GM18519 (cell line): ENCODE results near the gene PAGE2.
"Not testable (repeated sequence)": the region's sequence is repeated elsewhere in the genome, so short reads cannot be mapped to it uniquely, and the experiment has no call there.

Experiments
- ATAC-seq: cut with Tn5 transposase; IDR thresholded peaks from one replicate; pipeline ENCODE4 v1.9.1; 2021; ENCODE audit warnings: mild to moderate bottlenecking, moderate library complexity; ENCODE audit not compliant: unreplicated experiment, low FRiP score

Gene PAGE2, protein sequence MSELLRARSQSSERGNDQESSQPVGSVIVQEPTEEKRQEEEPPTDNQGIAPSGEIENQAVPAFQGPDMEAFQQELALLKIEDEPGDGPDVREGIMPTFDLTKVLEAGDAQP

DNA sequence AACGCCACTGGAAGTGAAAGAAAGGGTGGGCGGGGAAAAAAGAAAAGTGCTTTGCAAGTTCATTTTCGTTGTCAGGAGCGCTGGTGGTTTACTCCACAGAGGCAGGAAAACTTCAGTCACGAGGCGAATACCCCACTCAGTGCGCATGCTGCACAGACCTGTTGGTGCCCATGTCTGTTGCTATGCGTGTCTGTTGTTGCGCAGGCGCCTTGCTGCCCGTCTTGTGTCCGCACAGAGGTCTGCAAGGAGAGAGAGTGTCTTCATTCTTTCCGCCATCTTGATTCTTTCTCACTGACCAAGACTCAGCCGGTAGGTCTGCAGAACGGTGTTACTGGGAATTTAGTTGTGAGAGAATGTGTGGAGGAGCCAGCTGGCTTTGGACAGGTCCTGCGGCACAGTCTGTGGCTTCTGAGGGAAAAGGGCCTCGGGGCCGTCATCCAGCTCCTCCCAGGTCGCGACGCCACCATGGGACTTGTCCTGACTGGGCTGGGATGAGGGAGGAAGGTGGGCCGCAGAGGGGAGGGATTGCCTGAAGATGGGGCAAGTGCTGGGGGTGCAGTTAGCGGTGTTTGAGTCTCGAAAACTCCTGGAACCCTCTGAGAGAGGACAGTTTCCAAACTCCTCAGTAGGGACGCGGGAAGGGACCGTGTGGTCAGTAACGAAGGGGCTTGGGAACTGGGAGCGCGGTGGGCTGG lies at the start of gene PAGE2:
Gene PAGE2, plus strand, starts transcription at position 224 of the 695 bp plus-strand sequence. CDS start 1,003 bp downstream, outside the sequence.
- ATAC-seq: no peak

DNA sequence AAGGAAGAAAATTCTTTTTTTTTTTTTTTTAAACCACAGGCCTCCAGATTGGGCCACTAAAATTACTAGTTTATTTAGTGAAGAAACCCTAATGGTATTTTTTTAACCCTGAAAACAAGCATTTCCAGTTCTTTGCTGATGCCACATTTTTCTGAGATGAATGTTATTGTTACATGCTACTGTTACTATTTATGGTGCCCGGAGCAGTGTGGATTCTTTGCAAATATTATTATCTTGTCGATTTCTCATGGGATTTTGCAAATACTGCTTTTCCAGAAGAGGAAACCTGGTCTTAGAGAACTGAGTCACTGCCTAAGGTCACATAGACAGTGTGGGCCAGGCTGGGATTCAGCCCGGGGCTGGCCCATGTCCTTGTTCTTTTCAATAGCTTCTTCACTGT lies 49.3 kb upstream of the PAGE2 start:
- no peak for ATAC-seq

DNA sequence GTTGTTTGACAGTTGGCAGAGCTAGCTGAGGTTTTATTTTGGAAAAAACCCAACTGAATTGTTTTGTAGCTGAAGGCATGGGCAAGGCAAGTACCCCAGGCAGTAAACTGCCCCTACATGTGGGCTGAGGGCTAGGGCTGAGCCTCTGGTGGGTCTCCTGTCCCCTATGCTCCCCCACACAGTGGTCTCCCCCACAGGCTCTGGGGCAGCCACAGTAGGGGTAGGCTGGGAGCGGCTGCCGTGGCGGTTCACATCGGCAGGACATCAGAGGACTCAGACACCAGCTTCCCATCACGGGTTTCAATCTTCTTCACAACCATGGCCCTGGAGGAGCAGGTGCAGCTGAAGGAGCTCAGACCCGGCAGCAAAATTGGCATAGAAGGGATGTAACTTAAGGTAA lies 47.3 kb upstream of the PAGE2 start:
- no peak for ATAC-seq

DNA sequence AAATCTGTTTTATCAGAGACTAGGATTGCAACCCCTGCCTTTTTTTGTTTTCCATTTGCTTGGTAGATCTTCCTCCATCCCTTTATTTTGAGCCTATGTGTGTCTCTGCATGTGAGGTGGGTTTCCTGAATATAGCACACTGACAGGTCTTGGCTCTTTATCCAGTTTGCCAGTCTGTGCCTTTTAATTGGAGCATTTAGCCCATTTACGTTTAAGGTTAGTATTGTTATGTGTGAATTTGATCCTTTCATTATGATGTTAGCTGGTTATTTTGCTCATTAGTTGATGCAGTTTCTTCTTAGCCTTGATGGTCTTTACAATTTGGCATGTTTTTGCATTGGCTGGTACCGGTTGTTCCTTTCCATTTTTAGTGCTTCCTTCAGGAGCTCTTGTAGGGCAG lies 38.2 kb upstream of the PAGE2 start:
- ATAC-seq: not testable (repeated sequence)

DNA sequence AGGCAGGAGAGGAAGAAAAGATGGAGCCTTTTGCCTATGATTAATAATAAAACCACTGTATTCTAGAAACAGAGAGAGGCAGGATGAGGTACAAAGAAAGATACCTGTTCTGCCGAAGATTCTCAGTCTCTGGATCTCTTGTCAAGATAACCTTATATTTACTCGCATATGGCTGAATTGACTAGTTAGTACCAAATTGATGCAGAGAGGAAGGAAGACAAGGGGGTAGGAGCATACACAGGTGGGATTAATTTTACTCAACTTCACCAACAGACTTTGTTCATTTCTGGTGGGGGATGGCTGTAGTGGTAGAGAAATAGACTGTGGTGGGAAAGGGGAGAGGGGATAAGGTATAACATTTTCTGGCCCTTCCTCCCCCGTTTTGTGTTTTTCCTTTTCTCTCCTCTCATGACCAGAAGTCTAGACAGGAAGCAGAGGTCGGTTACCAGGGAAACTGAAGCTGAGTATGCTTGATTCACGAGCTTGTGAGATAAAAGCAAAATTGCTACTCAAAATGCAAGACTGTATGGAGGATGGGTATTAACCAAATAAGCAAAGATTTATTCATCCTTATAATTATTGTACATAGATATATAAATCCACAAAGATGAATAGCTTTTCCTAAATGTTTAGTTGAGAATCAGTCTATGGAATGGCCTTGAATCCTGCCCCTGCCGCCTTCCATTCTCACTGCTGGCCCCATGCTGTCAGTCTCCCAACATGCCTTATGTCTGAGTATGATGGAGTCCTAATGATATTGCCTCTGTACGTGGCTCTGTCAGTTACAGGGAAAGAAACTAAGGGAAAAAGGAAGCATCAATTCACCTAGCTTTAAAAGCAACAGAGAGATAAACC lies 31.8 kb upstream of the PAGE2 start:
- ATAC-seq: no peak

DNA sequence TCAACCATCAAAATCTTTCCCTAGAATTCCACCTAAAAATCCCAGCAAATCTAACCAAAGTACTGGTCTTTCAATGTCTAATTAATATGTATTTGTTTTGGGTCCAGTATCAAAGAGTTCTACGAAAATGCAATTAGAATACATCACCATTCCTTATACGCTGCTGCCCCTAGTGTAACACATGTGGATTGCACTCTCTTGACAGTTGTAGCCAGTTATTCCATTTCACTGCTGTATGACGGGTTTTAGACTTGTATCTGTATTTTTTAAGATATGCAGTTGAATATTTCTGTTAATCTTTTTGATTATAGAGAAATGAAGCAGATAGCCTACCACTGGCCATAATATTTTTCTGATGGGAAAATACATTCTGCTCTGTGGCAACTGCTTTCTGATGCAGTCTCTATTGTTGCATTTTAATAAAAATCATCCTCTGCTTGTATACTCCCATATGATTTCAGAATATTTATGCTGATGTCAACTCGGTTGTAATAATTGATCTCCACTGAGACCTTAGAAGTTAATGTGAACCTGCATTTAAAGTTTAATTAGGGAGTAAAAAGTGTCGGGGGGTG lies 31.1 kb upstream of the PAGE2 start:
- no peak for ATAC-seq

DNA sequence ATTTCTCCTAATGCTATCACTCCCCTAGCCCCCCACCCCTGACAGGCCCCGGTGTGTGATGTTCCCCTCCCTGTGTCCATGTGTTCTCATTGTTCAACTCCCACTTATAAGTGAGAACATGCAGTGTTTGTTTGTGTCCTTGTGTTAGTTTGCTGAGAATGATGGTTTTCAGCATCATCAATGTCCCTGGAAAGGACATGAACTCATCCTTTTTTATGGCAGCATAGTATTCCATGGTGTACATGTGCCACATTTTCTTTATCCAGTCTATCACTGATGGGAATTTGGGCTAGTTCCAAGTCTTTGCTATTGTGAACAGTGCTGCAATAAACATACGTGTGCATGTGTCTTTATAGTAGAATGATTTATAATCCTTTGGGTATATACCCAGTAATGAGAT lies 21.6 kb upstream of the PAGE2 start:
- not testable (repeated sequence) for ATAC-seq

DNA sequence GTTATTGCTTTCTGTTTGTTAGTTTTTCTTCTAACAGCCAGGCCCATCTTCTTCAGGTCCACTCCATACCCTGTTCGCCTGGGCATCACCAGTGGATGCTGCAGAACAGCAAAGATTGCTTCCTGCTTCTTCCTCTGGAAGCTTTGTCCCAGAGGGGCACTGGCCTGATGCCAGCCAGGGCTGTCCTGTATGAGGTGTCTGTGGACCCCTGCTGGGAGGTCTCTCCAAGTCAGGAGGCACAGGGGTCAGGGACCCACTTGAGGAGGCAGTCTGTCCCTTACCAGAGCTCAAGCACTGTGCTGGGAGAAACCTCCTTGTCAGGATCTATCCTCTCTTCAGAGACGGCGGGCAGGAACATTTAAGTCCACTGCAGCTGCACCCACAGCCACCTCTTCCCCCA lies 16.5 kb upstream of the PAGE2 start:
- no peak for ATAC-seq

DNA sequence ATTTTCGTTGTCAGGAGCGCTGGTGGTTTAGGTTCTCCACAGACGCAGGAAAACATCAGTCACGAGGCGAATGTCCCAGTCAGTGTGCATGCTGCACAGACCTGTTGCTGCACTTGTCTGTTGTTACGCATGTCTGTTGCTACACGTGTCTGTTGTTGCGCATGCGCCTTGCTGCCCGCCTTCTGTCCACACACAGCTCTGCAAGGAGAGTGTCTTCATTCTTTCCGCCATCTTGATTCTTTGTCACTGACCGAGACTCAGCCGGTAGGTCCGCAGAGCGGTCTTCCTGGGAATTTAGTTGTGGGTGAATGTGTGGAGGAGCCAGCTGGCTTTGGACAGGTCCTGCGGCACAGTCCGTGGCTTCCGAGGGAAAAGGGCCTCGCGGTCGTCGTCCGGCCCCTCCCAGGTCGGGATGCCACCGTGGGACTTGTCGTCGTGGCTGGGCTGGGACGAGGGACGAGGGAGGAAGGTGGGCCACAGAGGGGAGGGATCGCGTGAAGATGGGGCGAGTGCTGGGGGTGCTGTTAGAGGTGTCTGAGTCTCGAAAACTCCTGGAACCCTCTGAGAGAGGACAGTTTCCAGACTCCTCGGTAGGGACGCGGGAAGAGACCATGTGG lies 13.9 kb upstream of the PAGE2 start, which contains the start of gene PAGE2B:
Gene PAGE2B, plus strand, starts transcription at position 180 of the 617 bp plus-strand sequence. CDS start 1,012 bp downstream, outside the sequence.
- ATAC-seq: no peak

DNA sequence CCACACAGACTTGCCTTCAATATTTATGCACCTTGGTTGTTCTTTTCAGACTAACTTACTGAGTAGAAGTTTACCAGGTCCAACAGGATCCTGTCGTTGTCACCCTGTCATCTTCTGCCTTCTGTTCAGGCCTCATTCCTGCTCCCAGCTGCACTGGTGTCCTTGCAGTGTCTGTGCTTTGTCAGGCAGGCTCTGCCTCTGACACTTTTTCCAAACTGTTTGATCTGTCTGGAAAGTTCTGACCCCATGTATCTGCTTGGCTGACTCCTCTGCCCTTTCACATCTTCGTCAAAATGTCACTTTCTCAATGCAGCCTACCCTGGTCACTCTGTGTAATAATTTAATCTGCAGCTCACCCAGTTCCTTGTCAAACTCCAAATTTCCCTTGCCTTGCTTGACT lies 9.9 kb downstream of the PAGE2 start:
- ATAC-seq: no peak

DNA sequence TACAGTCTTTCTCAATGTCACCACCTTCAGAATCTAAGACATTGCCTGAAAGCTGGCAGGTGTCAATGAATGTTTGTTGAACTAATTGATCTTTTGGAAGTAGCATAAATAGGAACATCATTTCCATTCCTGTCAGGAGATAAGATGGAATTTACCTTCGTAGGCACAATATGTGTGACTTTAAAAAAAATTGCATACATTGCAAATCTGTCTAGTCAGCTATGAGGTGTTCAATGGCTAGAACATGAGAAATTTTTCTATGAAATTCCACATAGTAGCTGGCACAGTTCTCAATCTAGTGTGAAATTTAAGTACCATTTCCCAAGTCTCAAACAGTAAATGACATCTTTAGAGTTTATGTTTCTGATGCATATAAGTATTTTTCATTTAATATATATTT lies 10.3 kb downstream of the PAGE2 start:
- ATAC-seq: no peak

DNA sequence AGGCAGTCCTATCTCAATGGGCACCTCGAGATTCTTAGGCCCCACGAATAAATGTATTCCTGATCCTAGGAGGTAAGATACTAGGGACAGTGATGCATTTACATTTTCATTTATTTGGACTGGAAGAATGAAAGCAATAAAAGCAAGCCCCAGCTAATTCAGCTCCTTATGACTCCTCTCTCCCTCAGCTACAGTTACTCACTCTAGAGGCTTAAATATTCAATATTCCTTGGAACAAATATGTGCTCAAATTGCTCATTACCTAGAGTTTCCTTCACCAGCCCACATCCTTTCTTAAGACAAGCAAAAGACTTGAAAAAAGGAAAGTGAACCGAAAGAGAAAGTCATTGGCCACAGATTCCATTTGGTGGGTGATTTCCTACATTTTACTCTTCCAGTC lies 13.9 kb downstream of the PAGE2 start:
- ATAC-seq: no peak

DNA sequence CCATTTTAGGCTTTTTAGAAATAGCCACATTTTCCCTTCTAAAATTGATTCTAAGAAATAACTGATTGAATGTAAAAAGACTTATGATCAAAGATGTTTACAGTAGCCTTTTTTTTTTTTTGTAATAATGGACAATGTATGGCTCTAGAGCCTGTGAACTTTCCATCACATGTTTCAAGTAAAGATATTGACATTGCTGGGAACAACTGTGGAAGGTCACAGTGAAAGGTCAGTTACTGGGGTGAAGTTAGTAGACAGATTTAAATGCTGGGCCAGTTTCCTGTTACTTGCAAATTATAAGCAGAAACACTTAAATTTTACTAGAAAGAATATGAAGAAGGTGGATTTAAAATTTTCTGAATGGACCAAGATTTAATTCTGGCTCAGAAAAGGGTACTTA lies 18.4 kb downstream of the PAGE2 start:
- no peak for ATAC-seq

DNA sequence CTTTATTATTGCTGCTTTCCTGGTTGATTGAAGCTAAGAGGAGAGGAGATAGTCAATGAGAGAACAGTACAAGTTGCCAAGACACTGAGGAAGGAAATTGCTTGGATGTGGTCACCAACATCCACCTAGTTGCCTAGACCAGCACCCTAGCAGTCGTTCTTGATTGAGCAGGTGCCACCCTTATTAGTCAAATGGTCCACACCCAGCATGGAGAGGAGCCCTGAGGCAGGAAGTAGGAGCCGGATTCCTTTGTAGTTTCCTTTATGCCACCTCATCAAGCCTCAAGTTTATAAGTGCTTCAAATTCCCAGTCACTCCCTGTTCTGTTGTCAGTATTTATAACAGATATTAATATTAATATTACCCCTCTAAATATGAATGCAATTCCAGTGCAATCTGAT lies 19.1 kb downstream of the PAGE2 start:
- ATAC-seq: no peak

DNA sequence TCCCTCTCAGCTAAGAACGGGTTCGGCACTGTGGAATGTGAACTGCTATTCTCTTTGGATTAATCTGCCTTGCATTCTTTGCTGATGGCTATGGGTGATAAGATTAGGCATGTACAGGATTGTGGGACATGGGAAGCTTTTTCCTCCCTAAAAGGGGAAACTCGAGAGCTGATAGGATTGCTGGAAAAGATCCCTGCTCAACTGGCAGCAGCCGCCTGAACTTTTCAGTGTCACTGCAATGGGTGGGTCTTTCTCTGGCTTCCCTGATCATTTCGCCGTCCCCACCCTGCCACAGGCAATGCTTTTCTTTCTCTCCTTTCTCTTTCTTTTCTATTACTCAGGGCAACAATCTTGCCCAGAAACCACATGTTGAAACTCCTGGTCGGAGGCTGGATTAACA lies 20.5 kb downstream of the PAGE2 start:
- no peak for ATAC-seq

DNA sequence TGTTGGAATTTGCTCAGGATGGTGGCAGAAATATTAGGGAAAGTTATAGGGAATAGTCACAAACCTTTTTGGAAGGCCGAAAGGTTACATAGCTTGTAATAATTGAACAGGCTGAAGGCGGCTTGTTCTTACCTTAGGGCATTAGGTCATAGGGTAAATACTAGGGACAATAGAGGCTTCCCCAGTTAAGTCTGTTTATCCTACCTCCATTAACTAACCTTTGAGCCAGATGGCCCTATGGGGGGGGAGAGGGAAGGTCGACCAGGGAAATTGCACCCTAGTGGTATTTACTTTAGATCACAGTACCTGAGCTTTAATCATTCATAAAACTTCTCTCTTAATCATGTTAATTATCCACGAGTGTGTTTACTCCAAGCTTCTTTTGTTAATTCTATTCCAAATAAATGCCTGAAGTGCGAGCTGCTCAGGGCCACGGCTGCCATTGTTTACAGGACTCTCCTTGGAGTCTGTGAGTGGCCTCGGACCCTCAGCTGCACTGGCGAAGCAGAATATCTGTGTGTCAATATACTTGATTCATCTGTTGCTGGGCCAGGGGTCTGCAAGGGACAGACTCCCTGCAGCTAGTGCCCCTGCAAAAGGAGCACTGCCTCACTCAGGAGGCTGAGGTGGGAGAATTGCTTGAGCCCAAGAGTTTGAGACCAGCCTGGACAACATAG lies 22.9 kb downstream of the PAGE2 start:
- ATAC-seq: no peak

DNA sequence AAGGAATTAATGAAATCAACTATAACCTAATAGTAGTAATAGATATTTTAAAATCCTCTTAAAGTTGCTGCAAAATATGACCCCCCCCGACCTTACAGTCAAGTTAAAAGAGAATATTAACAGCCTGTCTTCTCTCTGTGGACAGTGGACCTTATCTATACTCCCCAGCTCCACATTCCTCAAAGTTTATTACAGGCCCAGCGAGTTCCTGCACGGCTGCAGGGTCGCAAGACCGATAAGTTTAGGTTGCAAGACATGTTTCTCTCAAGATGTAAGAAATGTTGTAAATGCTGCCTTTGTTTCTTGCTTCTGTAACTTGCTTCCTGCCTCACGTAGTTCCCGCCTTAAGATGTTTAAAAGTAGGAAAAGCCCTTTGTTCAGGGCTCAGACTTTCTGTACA lies 27.8 kb downstream of the PAGE2 start:
- ATAC-seq: not testable (repeated sequence)

DNA sequence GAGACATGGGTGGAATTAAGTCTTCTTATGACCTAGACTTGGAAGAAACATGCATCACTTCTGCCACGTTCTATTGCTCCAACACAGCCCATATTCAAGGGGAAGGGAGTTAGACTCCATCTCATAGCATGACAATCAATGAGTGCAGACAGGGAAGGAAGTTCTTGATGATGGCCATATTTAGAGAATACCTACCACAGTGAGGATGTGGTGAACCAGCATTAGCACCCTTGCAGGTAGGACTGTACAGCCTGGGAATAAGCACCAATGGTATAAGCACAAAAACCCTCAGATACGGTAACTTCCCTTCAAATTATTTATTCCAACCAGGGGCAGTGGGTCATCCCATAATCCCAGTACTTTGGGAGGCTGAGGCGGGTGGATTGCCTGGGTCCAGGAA lies 29.8 kb downstream of the PAGE2 start:
- ATAC-seq: no peak

DNA sequence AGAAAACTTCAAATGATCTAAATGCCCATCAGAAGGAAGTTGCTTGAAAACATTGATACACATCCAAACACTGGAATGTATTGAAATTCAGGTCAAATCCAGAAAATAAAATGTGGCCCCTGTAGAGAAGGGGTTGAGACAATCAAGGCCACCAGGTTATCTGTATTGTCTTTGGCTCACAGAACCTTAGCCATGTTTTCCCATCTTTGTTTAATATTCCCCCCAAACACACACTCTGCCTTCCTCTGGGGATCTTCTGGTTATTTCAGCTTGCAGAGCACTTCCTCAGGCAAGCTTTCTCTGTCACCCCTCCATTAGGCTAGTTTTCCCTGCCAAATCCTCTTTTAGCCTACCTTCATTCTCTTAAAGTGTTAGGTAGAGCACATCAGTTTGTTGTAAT lies 30.5 kb downstream of the PAGE2 start:
- ATAC-seq: no peak

DNA sequence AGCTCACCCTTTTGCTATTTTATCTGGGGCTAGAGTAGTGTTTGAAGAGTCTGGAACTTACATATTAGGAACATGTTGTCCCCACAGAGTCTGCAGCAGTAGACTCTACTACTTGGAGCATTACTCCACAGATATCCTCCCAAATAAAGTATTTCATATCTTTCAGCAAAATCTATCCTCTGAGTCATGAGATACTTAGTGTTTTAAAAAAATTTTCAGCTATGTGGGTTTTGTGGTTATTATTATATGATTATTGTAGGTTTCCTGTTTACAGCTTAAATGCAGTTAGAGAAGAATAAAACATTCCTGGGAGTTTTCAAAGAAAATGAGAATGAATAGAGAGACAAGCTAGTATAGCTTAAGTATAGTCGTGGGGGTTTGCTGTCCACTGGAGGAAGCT lies 30.9 kb downstream of the PAGE2 start:
- ATAC-seq: no peak
